GM23338 (cell line): ENCODE data around the gene IFI44L. TPM values are rescaled to one million over a fixed set of nuclear protein-coding genes. Genes with fewer than 3 reads are reported as not detected.

Source experiments
- ATAC-seq: fragments of 200-7000 bp; cut with Tn5 transposase; 3 replicates; pipeline ENCODE4 v1.9.1; 2020
- DNase-seq: peaks from one replicate; pipeline ENCODE4 v3.0.0-alpha.2; 2015; ENCODE audit warnings: low spot score
- H2AFZ ChIP-seq: fragments of 200-600 bp; sonication (generic); 2 replicates; pipeline ENCODE4 v1.8.0; 2016; ENCODE audit warnings: antibody characterized with exemption, mild to moderate bottlenecking, moderate library complexity
- H3F3A ChIP-seq: fragments of 200-600 bp; sonication (generic); replicated peaks from 2 replicates; pipeline ENCODE4 v1.8.0; 2017; ENCODE audit warnings: antibody characterized with exemption, mixed run types, low read depth
- H3K27ac ChIP-seq: fragments of 200-600 bp; sonication (generic); 2 replicates; pipeline ENCODE4 v1.6.1; 2016; ENCODE audit warnings: low read depth
- H3K27me3 ChIP-seq: fragments of 200-600 bp; sonication (generic); 2 replicates; pipeline ENCODE4 v1.8.0; 2016; ENCODE audit warnings: mild to moderate bottlenecking, mixed run types, moderate library complexity; ENCODE audit not compliant: insufficient read depth
- H3K36me3 ChIP-seq: fragments of 200-600 bp; sonication (generic); 2 replicates; pipeline ENCODE4 v1.8.0; 2016; ENCODE audit warnings: mild to moderate bottlenecking; ENCODE audit not compliant: insufficient read depth
- H3K4me1 ChIP-seq: fragments of 200-600 bp; sonication (generic); 2 replicates; pipeline ENCODE4 v1.8.0; 2016; ENCODE audit warnings: mild to moderate bottlenecking, moderate library complexity; ENCODE audit not compliant: insufficient read depth
- H3K4me2 ChIP-seq: fragments of 200-600 bp; sonication (generic); 2 replicates; pipeline ENCODE4 v1.7.1; 2017; ENCODE audit warnings: mixed run types
- H3K4me3 ChIP-seq: fragments of 200-600 bp; sonication (generic); 2 replicates; pipeline ENCODE4 v1.6.1; 2016; ENCODE audit warnings: mixed run types
- H3K79me2 ChIP-seq: fragments of 200-600 bp; sonication (generic); replicated peaks from 2 replicates; pipeline ENCODE4 v1.8.0; 2017; ENCODE audit warnings: mild to moderate bottlenecking; ENCODE audit not compliant: insufficient read depth
- H3K9me2 ChIP-seq: fragments of 200-600 bp; sonication (generic); 2 replicates; pipeline ENCODE4 v1.8.0; 2017; ENCODE audit not compliant: insufficient read depth
- H4K20me1 ChIP-seq: fragments of 200-600 bp; sonication (generic); replicated peaks from 2 replicates; pipeline ENCODE4 v1.8.0; 2017; ENCODE audit warnings: mild to moderate bottlenecking; ENCODE audit not compliant: insufficient read depth
- H3K27ac Mint-ChIP-seq: 2 replicates; pipeline ENCODE4 v1.8.0; 2020; ENCODE audit warnings: inconsistent platforms, mild to moderate bottlenecking, moderate library complexity, mixed read lengths
- H3K27me3 Mint-ChIP-seq: 3 replicates; pipeline ENCODE4 v1.8.0; 2022; ENCODE audit warnings: low read depth, mild to moderate bottlenecking, moderate library complexity, mixed read lengths, inconsistent platforms; ENCODE audit not compliant: insufficient read depth, poor library complexity
- H3K36me3 Mint-ChIP-seq: 3 replicates; pipeline ENCODE4 v1.8.0; 2021; ENCODE audit warnings: low read depth, mild to moderate bottlenecking, inconsistent platforms, moderate library complexity, mixed read lengths
- H3K4me1 Mint-ChIP-seq: 3 replicates; pipeline ENCODE4 v1.8.0; 2020; ENCODE audit warnings: mild to moderate bottlenecking, inconsistent platforms, mixed read lengths
- H3K4me3 Mint-ChIP-seq: 3 replicates; pipeline ENCODE4 v1.8.0; 2021; ENCODE audit warnings: moderate library complexity, mild to moderate bottlenecking, inconsistent platforms, mixed read lengths
- H3K9me3 Mint-ChIP-seq: 3 replicates; pipeline ENCODE4 v1.8.0; 2020; ENCODE audit warnings: moderate library complexity, mild to moderate bottlenecking, inconsistent platforms, mixed read lengths
- EZH2 ChIP-seq: fragments of 200-600 bp; sonication (generic); IDR thresholded peaks from one replicate; pipeline ENCODE4 v1.8.0; 2017; ENCODE audit warnings: antibody characterized with exemption, mild to moderate bottlenecking, low read depth; ENCODE audit not compliant: unreplicated experiment
- EZH2phosphoT487 ChIP-seq: fragments of 200-600 bp; sonication (generic); IDR thresholded peaks from one replicate; pipeline ENCODE4 v1.8.1; 2018; ENCODE audit warnings: antibody characterized with exemption; ENCODE audit not compliant: unreplicated experiment
- JUNB ChIP-seq: IDR thresholded peaks from one replicate; pipeline ENCODE4 v1.6.1; 2016; ENCODE audit warnings: antibody characterized with exemption; ENCODE audit not compliant: unreplicated experiment
- NANOG ChIP-seq: IDR thresholded peaks from 2 replicates; pipeline ENCODE4 v1.6.1; 2016; ENCODE audit warnings: antibody characterized with exemption, borderline replicate concordance
- STAT1 ChIP-seq: IDR thresholded peaks from one replicate; pipeline ENCODE4 v1.6.1; 2016; ENCODE audit warnings: antibody characterized with exemption; ENCODE audit not compliant: unreplicated experiment
- polyA plus RNA-seq: library from polyadenylated mRNA; unstranded; fragments of >200 nt; fragmentation: Nextera tagmentation; extraction: Ambion mirVana; gene quantifications from 2 replicates; pipeline ENCODE4 v1.2.1, GENCODE V29; 2016
- total RNA-seq: library from RNA; depleted of rRNA; stranded (reverse); fragments of >200 nt; shearing (Covaris generic); gene quantifications from 2 replicates; pipeline ENCODE4 v1.2.3, GENCODE V29; 2014
- TF ChIP-seq, protein P1 (sequence below), 2 experiments: fragments of 200-600 bp in 1 of 2; sonication (generic) in 1 of 2; conservative IDR thresholded peaks; 2 replicates each; pipeline versions ENCODE4 v1.5.1 to v1.6.1; 2016 to 2017; ENCODE audit warnings: antibody characterized with exemption in 2 of 2, low read depth in 2 of 2, mild to moderate bottlenecking in 2 of 2, moderate library complexity in 1 of 2
- TF ChIP-seq, protein P2 (sequence below): IDR thresholded peaks from one replicate; pipeline ENCODE4 v1.6.1; 2018; ENCODE audit warnings: antibody characterized with exemption; ENCODE audit not compliant: unreplicated experiment
- TF ChIP-seq, protein P3 (sequence below): IDR thresholded peaks from 2 replicates; pipeline ENCODE4 v1.6.1; 2016; ENCODE audit warnings: antibody characterized with exemption

IFI44L gene
- total and polyA plus RNA-seq, 2 experiments from 2014 or later: not detected

DNA sequence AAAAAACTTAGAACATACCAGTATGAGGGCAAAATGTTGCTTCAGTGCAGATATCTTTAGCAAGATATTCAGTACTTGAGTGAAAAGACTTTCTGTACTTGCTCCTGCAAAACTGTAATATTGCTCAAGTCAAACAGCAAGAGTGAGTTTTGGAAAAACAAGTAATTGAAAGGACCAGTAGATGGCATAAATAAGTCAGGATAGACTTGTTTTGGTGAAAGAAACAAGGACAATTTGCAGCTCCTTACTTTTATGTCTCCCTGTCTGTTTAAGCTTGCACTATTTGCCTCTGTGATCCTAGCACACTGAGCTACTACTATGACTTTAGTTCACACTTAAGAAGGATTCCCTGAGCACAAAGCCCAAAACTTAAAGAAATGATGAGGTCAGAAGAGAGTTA is 68.4 kb downstream of the IFI44L start:
- H3K4me3 ChIP-seq: no peak overlapping the region
- H3K27ac ChIP-seq: no peak overlapping the region
- TF ChIP-seq EZH2: no peak
- TF ChIP-seq, protein P1, sequence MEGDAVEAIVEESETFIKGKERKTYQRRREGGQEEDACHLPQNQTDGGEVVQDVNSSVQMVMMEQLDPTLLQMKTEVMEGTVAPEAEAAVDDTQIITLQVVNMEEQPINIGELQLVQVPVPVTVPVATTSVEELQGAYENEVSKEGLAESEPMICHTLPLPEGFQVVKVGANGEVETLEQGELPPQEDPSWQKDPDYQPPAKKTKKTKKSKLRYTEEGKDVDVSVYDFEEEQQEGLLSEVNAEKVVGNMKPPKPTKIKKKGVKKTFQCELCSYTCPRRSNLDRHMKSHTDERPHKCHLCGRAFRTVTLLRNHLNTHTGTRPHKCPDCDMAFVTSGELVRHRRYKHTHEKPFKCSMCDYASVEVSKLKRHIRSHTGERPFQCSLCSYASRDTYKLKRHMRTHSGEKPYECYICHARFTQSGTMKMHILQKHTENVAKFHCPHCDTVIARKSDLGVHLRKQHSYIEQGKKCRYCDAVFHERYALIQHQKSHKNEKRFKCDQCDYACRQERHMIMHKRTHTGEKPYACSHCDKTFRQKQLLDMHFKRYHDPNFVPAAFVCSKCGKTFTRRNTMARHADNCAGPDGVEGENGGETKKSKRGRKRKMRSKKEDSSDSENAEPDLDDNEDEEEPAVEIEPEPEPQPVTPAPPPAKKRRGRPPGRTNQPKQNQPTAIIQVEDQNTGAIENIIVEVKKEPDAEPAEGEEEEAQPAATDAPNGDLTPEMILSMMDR (conservative IDR thresholded peaks at IDR 0.05; ENCODE audit: low read depth in 2 of 2): peak; percentile 37 to 46; a peak in 3 of 4 replicates
- no peak for TF ChIP-seq STAT1
- peak overlapping the region; percentile 29; the same call in 1 of the 2 replicates for H2AFZ ChIP-seq
- H3K4me2 ChIP-seq: no peak overlapping the region
- Mint-ChIP-seq H3K36me3 (peaks cover 6% of the 10 kb centered on the region; the same call in 1 of the 3 replicates), H3K27ac (no peak overlapping the region), H3K27me3 (peaks cover 3% of the 10 kb centered on the region), H3K4me3 (no peak overlapping the region), H3K4me1 (peaks cover 2% of the 10 kb centered on the region; the same call in 2 of the 3 replicates), H3K9me3 (peaks cover 8% of the 10 kb centered on the region)
- no peaks in the 10 kb centered on the region for H3K27me3 ChIP-seq
- no peaks in the 10 kb centered on the region for H4K20me1 ChIP-seq
- H3F3A ChIP-seq: no peaks in the 10 kb centered on the region
- ATAC-seq (no peak), DNase-seq (peak; percentile 20)
- H3K36me3 ChIP-seq: no peaks in the 10 kb centered on the region
- 0 out of 2 replicates have a peak, but pooled peaks cover 4% of the 10 kb centered on the region for H3K9me2 ChIP-seq
- H3K79me2 ChIP-seq: no peaks in the 10 kb centered on the region
- H3K4me1 ChIP-seq: no peaks in the 10 kb centered on the region

DNA sequence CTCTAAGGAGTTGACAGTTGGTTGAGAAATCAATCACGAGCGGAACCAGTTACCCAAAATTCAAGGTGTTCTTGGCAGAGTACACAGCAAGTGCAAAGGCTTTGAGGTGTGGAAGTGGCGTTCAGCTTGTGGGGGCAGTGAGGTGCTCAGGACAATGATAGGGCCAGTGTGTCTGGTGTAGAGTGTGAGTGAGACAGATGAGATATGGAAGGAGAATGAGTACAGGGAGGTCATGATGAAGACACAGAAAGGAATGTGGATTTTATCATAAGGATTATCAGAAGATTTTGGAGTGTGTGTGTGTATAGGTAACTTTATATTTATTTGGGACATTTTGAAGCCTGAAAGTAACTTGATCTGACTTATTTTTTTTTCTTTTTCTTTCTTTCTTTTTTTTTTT is 70.3 kb downstream of the IFI44L start:
- Histone ChIP-seq H3K27me3 (no peaks in the 10 kb centered on the region), H3K4me2 (no peak overlapping the region), H2AFZ (no peak overlapping the region), H3K79me2 (no peaks in the 10 kb centered on the region), H3K27ac (no peak overlapping the region), H3K36me3 (no peaks in the 10 kb centered on the region), H3F3A (no peaks in the 10 kb centered on the region), H3K4me1 (no peaks in the 10 kb centered on the region), H3K9me2 (0 out of 2 replicates have a peak, but pooled peaks cover 4% of the 10 kb centered on the region), H3K4me3 (no peak overlapping the region), H4K20me1 (no peaks in the 10 kb centered on the region)
- peaks cover 3% of the 10 kb centered on the region for H3K27me3 Mint-ChIP-seq
- H3K4me3 Mint-ChIP-seq: no peak overlapping the region
- peaks cover 2% of the 10 kb centered on the region; the same call in 2 of the 3 replicates for H3K4me1 Mint-ChIP-seq
- DNase-seq: no peak
- H3K27ac Mint-ChIP-seq: no peak overlapping the region
- peaks cover 6% of the 10 kb centered on the region; the same call in 1 of the 3 replicates for H3K36me3 Mint-ChIP-seq
- no peak for ATAC-seq
- peaks cover 8% of the 10 kb centered on the region for H3K9me3 Mint-ChIP-seq
- TF ChIP-seq EZH2: no peak

DNA sequence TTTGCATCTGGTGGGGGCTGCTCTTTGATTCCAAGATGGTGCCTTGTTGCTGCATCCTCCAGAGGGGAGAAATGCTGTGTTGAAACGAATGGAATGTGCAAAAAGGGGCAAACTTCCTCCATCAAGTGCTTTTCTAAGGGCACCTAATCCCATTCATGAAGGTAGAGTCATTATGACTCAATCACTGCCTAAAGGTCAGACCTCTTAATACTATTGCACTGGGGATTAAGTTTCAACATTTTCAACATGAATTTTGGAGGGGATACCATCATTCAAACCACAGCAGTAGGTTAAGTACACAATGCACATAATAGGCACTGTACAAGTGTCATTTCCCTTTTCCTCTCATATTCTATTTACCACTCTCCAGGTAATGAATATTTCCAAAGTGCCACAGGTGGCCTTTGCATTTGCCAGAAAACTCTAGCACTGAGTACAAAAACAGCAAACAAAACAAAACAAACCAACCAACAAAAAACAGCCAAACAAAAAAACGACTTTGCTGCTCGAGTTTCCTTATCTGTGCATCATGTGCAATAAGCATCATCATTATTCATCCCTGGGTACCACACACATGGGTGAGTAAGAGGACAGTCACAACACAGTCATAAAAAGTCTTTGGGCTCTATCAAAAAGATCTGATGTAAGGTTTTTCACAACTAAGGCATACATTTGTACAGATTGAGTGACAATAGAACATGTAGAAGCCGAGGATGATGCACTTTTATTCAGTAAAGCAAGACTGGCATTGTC is 71.9 kb downstream of the IFI44L start:
- H3K4me1 ChIP-seq: no peaks in the 10 kb centered on the region
- no peak overlapping the region for H3K4me2 ChIP-seq
- no peak overlapping the region for H3K4me3 ChIP-seq
- 0 out of 2 replicates have a peak overlapping the region, but pooled peaks have one; percentile 10 for H2AFZ ChIP-seq
- Mint-ChIP-seq H3K36me3 (peaks cover 6% of the 10 kb centered on the region; the same call in 1 of the 3 replicates), H3K4me1 (peaks cover 2% of the 10 kb centered on the region; the same call in 2 of the 3 replicates), H3K4me3 (no peak overlapping the region), H3K27ac (no peak overlapping the region), H3K9me3 (peaks cover 8% of the 10 kb centered on the region), H3K27me3 (peaks cover 3% of the 10 kb centered on the region)
- ATAC-seq: no peak
- H4K20me1 ChIP-seq: no peaks in the 10 kb centered on the region
- no peak overlapping the region for H3K27ac ChIP-seq
- no peaks in the 10 kb centered on the region for H3K79me2 ChIP-seq
- no peaks in the 10 kb centered on the region for H3F3A ChIP-seq
- H3K9me2 ChIP-seq: 0 out of 2 replicates have a peak, but pooled peaks cover 4% of the 10 kb centered on the region
- H3K36me3 ChIP-seq: no peaks in the 10 kb centered on the region
- no peaks in the 10 kb centered on the region for H3K27me3 ChIP-seq
- DNase-seq: no peak
- TF ChIP-seq JUNB (no peak), NANOG (no peak), EZH2phosphoT487 (no peak)
- TF ChIP-seq, protein P1 (conservative IDR thresholded peaks at IDR 0.05; ENCODE audit: low read depth in 2 of 2): no peak
- TF ChIP-seq, protein P2, sequence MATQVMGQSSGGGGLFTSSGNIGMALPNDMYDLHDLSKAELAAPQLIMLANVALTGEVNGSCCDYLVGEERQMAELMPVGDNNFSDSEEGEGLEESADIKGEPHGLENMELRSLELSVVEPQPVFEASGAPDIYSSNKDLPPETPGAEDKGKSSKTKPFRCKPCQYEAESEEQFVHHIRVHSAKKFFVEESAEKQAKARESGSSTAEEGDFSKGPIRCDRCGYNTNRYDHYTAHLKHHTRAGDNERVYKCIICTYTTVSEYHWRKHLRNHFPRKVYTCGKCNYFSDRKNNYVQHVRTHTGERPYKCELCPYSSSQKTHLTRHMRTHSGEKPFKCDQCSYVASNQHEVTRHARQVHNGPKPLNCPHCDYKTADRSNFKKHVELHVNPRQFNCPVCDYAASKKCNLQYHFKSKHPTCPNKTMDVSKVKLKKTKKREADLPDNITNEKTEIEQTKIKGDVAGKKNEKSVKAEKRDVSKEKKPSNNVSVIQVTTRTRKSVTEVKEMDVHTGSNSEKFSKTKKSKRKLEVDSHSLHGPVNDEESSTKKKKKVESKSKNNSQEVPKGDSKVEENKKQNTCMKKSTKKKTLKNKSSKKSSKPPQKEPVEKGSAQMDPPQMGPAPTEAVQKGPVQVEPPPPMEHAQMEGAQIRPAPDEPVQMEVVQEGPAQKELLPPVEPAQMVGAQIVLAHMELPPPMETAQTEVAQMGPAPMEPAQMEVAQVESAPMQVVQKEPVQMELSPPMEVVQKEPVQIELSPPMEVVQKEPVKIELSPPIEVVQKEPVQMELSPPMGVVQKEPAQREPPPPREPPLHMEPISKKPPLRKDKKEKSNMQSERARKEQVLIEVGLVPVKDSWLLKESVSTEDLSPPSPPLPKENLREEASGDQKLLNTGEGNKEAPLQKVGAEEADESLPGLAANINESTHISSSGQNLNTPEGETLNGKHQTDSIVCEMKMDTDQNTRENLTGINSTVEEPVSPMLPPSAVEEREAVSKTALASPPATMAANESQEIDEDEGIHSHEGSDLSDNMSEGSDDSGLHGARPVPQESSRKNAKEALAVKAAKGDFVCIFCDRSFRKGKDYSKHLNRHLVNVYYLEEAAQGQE: no peak
- TF ChIP-seq, protein P3, sequence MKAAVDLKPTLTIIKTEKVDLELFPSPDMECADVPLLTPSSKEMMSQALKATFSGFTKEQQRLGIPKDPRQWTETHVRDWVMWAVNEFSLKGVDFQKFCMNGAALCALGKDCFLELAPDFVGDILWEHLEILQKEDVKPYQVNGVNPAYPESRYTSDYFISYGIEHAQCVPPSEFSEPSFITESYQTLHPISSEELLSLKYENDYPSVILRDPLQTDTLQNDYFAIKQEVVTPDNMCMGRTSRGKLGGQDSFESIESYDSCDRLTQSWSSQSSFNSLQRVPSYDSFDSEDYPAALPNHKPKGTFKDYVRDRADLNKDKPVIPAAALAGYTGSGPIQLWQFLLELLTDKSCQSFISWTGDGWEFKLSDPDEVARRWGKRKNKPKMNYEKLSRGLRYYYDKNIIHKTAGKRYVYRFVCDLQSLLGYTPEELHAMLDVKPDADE: no peak
